Islet precursor cell (in vitro differentiated cells): ENCODE measurements around the gene CACNA1B.

Experiments used
- DNase-seq: peaks from one replicate; pipeline ENCODE4 v3.0.0-alpha.2; 2018

CACNA1B gene

GRCh38 chr9:138044485-138045383, 167.2 kb downstream of the CACNA1B start:
- DNase-seq, result peak; percentile 37

- DNase-seq, result peak; percentile 40
These were observed 168.2 kb downstream of the CACNA1B start for GRCh38 chr9:138045541-138046490.

GRCh38 chr9:138046641-138047301, 169.2 kb downstream of the CACNA1B start:
- peak; percentile 51 for DNase-seq

DNA sequence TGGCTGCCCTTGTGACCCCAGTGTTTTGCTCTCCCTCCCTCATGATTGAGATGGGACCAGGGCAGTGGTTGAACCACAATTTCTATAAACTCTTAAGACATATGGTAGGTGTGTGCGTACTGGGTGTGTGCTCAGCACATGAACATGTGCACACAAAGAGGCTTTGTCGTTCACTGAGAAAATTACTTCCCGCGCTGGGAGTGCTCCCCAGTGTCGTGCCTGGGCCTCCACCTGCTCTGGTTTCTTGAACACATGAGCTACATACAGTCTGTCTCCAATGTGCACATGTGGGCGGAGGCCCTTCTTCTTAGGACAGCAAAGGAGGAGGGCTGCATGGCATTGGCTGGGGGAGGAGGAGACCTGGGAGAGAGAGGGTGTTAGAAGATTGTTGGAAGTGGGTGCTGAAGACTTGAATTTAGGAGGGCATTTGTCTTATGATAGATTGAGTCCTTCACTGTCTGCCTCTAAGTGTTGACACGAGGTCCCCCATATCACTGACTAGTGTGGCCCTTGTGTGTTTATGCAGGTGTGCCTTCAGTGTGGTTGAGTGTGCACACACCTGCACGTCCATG, 170.0 kb downstream of the CACNA1B start:
- DNase-seq, result peak; percentile 41

DNA sequence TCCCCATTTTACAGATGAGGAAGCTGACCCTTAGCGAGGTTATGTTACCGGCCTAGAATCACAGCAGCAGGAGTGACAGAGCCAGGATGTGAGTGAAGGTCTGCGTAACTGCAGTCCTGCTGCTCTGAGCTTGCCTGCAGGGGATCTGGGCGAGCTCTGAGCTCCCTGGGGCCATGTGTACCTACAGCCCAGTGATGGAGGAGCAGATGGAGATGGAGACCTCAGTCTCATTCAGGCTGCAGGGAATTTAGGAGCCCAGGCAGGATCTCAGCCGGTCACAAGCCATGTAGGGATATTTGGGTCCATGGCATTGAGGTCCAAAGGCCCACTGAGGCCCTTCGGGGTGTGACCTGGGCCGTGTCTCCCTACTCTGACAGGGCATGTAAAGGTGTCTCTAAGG, 170.6 kb downstream of the CACNA1B start:
- peak; percentile 35 for DNase-seq

DNA sequence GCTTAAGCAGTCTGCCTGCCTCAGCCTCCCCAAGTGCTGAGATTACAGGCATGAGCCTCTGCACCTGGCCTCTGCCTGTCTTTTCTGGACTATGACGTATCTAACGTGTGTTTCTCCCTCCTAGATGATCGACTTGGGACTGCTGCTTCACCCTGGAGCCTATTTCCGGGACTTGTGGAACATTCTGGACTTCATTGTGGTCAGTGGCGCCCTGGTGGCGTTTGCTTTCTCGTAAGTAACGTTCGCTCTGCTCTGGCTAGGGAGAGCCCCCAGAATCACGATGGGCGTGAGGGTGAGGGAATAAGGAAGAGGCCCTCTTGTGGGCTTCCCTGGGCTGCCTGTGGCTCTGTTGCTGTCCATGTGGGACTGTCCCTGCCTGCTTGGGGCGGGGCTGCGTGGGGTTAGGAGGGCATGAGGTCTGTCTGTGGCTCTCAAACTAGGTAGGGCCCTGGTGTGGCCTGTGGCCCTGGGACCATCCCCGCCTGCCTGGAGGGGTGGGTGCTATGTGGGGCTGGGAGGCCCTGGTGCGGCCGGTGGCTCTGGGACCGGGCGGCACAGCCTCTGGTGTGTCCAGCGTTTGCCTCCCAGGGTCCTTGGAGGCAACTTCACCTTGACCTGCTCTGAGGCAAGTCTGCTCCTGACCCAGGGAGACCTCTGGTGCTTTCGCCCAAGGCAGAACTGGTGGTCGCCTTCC, 171.7 kb downstream of the CACNA1B start:
- peak; percentile 43 for DNase-seq

GRCh38 chr9:138049779-138050471, 172.3 kb downstream of the CACNA1B start:
- peak; percentile 45 for DNase-seq

DNA sequence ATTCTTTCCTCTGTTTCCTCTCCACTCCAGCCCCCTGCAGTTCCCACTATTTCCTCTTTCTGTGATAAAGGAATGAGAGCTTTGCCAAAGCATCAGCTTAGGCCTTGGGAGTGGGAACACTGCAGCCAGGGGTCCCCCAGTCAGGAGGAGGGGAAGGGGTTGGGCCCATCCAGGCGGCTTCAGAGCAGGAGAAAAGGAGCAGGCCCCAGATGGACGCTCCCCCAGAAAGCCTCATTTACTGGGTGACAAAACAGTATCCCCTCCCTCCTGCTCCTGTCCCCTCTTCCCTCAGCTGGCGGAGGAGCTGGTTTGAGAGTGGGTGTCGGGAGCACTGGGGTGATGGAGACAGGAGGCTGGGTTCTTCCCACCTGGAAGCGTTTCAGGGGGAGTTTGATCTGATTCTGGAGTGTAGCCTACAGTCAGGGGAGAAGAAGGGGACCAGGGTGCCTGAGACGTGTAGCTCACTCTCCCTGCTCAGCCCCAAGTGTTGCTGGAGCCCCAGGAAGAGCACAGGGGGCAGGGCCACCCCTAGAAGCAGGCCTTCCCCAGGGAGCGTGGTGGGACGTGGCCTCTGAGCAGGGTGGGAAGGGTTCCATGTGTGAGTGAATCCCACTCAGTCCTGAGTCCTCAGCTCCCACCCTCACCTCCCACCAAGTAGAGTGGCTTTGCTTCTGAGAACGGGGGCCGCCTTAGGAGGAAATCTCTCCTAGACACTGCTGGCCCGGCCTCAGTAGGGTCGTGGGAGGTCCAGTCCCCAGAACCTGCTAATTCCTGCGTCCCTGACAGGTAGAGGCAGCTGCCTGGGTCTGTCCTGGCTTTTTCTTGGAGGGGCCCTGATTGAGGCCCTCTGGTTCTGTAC, 173.1 kb downstream of the CACNA1B start:
- no peak for DNase-seq

GRCh38 chr9:138051586-138052321, 174.2 kb downstream of the CACNA1B start:
- DNase-seq, result peak; percentile 46

GRCh38 chr9:138052322-138052615, 174.7 kb downstream of the CACNA1B start:
- DNase-seq, result no peak

DNA sequence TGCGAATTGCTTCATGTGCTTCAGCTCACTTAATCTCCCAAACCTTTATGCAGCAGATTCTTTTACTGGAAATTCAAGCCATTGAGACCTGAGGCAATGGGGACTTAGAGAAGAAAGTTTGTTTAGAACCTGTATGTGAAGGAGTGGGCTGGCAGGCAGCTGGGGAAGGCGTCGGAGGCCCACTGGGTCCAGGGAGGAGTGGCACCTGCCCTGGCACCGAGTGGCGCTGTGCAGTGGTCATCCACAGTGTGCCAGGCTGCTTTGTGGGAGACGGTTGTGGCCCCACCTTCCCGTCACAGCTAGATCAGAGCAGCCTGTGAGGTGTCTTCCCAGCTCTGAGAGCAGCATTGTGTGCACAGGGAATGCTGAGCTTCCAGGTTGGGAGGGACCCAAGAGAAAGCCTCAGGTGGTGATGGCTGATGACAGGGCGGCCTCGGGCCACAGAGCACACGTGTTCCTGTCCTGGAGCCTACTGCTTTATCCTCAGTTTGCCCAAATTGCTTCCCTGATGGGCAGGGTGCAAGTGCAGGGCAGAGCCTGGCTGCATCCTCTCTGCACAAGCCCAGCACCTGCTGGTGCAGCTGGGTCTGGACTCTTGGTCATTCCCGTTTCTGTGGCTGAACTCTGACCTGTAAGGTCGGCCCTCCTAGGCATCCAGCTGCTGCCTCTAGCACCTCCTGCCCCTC, 175.2 kb downstream of the CACNA1B start:
- peak; percentile 38 for DNase-seq

GRCh38 chr9:138053321-138053868, 175.8 kb downstream of the CACNA1B start:
- DNase-seq, result peak; percentile 43

DNA sequence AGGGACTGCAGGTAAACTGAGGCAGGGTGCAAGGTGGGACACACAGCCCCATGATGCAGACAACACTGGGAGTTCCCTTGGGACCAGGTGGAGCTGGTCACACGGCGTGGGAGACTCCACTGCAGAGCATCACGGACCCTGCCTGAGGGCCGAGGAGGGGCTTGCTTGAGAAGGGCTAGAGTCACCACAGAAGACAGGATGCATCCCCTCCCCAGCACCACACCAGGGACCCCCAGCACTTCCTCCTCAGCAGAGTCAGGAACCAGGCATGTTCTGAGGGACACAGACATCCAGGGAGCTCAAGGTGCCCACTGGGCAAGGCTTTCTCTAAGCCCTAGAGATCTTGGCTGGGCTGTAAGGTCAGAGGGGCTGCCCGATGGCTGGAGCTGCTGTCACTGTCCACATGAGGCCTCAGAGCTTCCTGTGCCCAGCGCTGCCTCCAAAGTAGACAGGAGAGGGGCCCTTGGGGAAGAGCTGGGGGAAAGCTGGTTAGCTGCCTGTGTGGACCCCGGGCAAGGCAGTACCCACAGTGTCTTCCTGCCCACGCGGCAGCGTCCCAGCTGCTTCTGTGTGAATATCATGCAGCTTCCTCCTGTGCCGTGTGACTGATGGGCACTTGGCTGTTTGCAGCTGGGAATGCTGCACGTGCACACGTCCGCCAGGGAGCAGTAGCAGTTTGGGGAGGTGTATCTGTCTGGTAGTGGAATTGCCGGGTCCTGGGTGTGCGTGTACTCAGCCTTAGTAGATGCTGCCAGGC, 176.6 kb downstream of the CACNA1B start:
- DNase-seq, result peak; percentile 24

DNA sequence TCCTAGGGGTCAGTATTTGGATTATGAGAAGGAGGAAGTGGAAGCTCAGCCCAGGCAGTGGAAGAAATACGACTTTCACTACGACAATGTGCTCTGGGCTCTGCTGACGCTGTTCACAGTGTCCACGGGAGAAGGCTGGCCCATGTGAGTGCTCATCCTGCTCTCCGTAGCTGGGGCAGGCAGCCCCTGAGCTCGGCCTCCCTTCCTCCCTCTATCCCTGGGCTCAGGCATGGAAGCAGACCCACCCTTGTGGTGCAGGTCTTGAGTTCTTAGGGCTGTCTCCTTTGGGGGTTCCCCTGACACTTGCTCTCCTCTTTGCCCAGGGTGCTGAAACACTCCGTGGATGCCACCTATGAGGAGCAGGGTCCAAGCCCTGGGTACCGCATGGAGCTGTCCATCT, 180.1 kb downstream of the CACNA1B start:
- no peak for DNase-seq

- no peak for DNase-seq
These were observed 180.6 kb downstream of the CACNA1B start for GRCh38 chr9:138058181-138058580.

DNA sequence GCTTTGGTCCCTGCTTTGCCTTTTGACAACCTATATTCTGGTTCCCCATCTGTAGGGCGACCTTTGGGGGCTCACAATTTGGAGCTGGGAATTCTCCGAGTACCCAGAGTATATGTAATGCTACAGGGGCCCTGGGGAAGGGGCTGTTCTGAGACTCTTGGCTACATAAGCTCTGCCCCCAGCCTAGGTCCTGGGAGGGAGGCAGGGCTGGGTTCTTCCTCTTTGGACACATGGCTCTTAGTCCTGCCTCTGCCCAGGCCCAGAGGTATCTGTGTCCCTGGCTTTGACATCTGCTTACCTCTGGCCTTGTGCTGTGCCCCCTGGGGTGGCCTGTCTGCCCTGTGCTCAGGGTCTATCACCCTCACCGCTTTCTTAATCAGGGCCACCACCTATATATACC, 181.6 kb downstream of the CACNA1B start:
- DNase-seq, result no peak

GRCh38 chr9:138060365-138060764, 182.8 kb downstream of the CACNA1B start:
- DNase-seq, result no peak

GRCh38 chr9:138060881-138061280, 183.3 kb downstream of the CACNA1B start:
- no peak for DNase-seq
